ENCODE measurements around the gene ENTPD6. TPM values are rescaled to one million over a fixed set of nuclear protein-coding genes. Genes with fewer than 3 reads are reported as not detected.

Gene ENTPD6
- total RNA-seq, 1 experiment from 2014 or later, result 77.0 TPM

Other genes starting within 250 kb of the ENTPD6 start
- not detected in 2 replicates for gene CST7, start 246.4 kb upstream of the ENTPD6 start, total RNA-seq (2014; rRNA removed; shearing (Covaris generic))
- gene APMAP, start 203.0 kb upstream of the ENTPD6 start, total RNA-seq (2014; rRNA removed; shearing (Covaris generic)), result 163 and 167 TPM in 2 replicates
- 3.8 and 4.9 TPM in 2 replicates for gene ACSS1, start 137.6 kb upstream of the ENTPD6 start, total RNA-seq (2014; rRNA removed; shearing (Covaris generic))
- gene VSX1, start 113.6 kb upstream of the ENTPD6 start, total RNA-seq (2014; rRNA removed; shearing (Covaris generic)), result not detected in 2 replicates
- 175 and 192 TPM in 2 replicates for gene PYGB, start 52.4 kb downstream of the ENTPD6 start, total RNA-seq (2014; rRNA removed; shearing (Covaris generic))
- 70.9 and 117 TPM in 2 replicates for gene ABHD12, start 195.1 kb downstream of the ENTPD6 start, total RNA-seq (2014; rRNA removed; shearing (Covaris generic))
- 42.5 and 49.5 TPM in 2 replicates for gene GINS1, start 212.0 kb downstream of the ENTPD6 start, total RNA-seq (2014; rRNA removed; shearing (Covaris generic))